SK-N-DZ (cell line): Measurements from ENCODE around the gene MSLN. TPM values are rescaled to one million over a fixed set of nuclear protein-coding genes. Genes with fewer than 3 reads are reported as not detected.

Source experiments
- DNase-seq: peaks from one replicate; pipeline ENCODE4 v3.0.0-alpha.2; 2015; ENCODE audit warnings: low spot score
- polyA plus RNA-seq, 2 experiments: library from polyadenylated mRNA; depleted of rRNA; stranded (reverse); fragments of >200 nt; gene quantifications; 2 replicates each; pipeline ENCODE4 v1.2.3, GENCODE V29; 2014

Gene MSLN
- not detected in 2 replicates for polyA plus RNA-seq (2014; cell fraction: cytosol; rRNA removed)
- polyA plus RNA-seq (2014; cell fraction: nucleus; rRNA removed), result 0.07 and 0.52 TPM in 2 replicates

GRCh38 chr16:760545-761343, at the start of gene MSLN:
TSS of gene MSLN (plus strand) at chr16:760734. CDS start at chr16:762681, 1,947 bp downstream.
- DNase-seq, result no peak

GRCh38 chr16:711084-711483, 49.5 kb upstream of the MSLN start:
- DNase-seq, result no peak

- DNase-seq, result peak; percentile 80
These were observed 48.8 kb upstream of the MSLN start for GRCh38 chr16:711548-712320.

GRCh38 chr16:712740-713250, 47.7 kb upstream of the MSLN start:
- DNase-seq, result peak; percentile 70

- no peak for DNase-seq
These were observed 46.5 kb upstream of the MSLN start for GRCh38 chr16:714079-714478.

GRCh38 chr16:714558-715476, 45.7 kb upstream of the MSLN start, which contains the start of gene METRN:
TSS of gene METRN (plus strand) at chr16:715118. CDS start at chr16:715290, 172 bp downstream.
- peak; percentile 82 for DNase-seq

- DNase-seq, result no peak
These were observed 44.9 kb upstream of the MSLN start for GRCh38 chr16:715477-716199.

- no peak for DNase-seq
These were observed 44.4 kb upstream of the MSLN start for GRCh38 chr16:716200-716568.

GRCh38 chr16:716768-717325, 43.7 kb upstream of the MSLN start:
- DNase-seq, result no peak

- DNase-seq, result no peak
These were observed 42.9 kb upstream of the MSLN start for GRCh38 chr16:717450-718245.

- DNase-seq, result no peak
These were observed 42.1 kb upstream of the MSLN start for GRCh38 chr16:718389-718788.

- DNase-seq, result no peak
These were observed 41.6 kb upstream of the MSLN start for GRCh38 chr16:718922-719321.

- DNase-seq, result peak; percentile 78
These were observed 40.6 kb upstream of the MSLN start for GRCh38 chr16:719815-720446.

GRCh38 chr16:720447-720989, 40.0 kb upstream of the MSLN start:
- DNase-seq, result peak; percentile 92

GRCh38 chr16:720990-721764, 39.4 kb upstream of the MSLN start, which contains the start of gene ANTKMT:
TSS of gene ANTKMT (plus strand) at chr16:721146. CDS start at chr16:721275, 129 bp downstream.
- DNase-seq, result peak; percentile 87

GRCh38 chr16:721765-722540, 38.6 kb upstream of the MSLN start:
- DNase-seq, result no peak
